Mucosa of descending colon (tissue), 3 donors: ENCODE data around the gene PTPRN2. TPM values are rescaled to one million over a fixed set of nuclear protein-coding genes. Genes with fewer than 3 reads are reported as not detected.

Experiments
- ATAC-seq: fragments of 200-7000 bp; cut with Tn5 transposase; one replicate; pipeline ENCODE4 v1.9.1; 2020; ENCODE audit warnings: mild to moderate bottlenecking, moderate library complexity
- DNase-seq, 3 donors: peaks; one replicate each; pipeline ENCODE4 v3.0.0-alpha.2; 2020
- H3K36me3 ChIP-seq: fragments of 200-600 bp; one replicate; pipeline ENCODE4 v1.8.0; 2021; ENCODE audit warnings: low read depth, mild to moderate bottlenecking
- H3K4me1 ChIP-seq: fragments of 200-600 bp; one replicate; pipeline ENCODE4 v1.8.0; 2021; ENCODE audit warnings: low read depth, mild to moderate bottlenecking
- H3K4me3 ChIP-seq: fragments of 200-600 bp; one replicate; pipeline ENCODE4 v1.8.0; 2021; ENCODE audit warnings: mild to moderate bottlenecking
- H3K9me3 ChIP-seq: fragments of 200-600 bp; one replicate; pipeline ENCODE4 v1.8.0; 2021; ENCODE audit warnings: mild to moderate bottlenecking
- intact Hi-C, 2 donors: fragments of 100-400 bp; cut with DNase I in 1 of 2; cut with micrococcal nuclease in 1 of 2; formaldehyde crosslinking; loops; one replicate each; pipeline versions ENCODE4 v1.11.0 to v1.11.1; 2022; cut with DNase I, micrococcal nuclease
- total RNA-seq, 3 donors: library from RNA; stranded (reverse); fragmentation: NEBNext Ultra II Directional in 2 of 3; extraction: Animal tissue kit (Norgen Biotek cat#: 25700) in 2 of 3; gene quantifications; one replicate each; pipeline versions ENCODE4 v1.2.1 to v1.2.4, GENCODE V29; 2021 to 2023
- TF ChIP-seq, protein P1 (sequence below): fragments of 200-600 bp; IDR thresholded peaks from one replicate; pipeline ENCODE4 v1.8.0; 2022; ENCODE audit warnings: antibody characterized with exemption, mild to moderate bottlenecking
- donor health status: DM: no; HTN: no; CAD: no; lungs with moderate emphysema.
- donor health status: DM: no; HTN: no; CAD: no.
- donor health status: DM: no; HTN: yes; CAD: no.

Gene PTPRN2
- total RNA-seq, 3 donors from 2014 or later = 12.5 to 28.0 (median 26.2) TPM

DNA sequence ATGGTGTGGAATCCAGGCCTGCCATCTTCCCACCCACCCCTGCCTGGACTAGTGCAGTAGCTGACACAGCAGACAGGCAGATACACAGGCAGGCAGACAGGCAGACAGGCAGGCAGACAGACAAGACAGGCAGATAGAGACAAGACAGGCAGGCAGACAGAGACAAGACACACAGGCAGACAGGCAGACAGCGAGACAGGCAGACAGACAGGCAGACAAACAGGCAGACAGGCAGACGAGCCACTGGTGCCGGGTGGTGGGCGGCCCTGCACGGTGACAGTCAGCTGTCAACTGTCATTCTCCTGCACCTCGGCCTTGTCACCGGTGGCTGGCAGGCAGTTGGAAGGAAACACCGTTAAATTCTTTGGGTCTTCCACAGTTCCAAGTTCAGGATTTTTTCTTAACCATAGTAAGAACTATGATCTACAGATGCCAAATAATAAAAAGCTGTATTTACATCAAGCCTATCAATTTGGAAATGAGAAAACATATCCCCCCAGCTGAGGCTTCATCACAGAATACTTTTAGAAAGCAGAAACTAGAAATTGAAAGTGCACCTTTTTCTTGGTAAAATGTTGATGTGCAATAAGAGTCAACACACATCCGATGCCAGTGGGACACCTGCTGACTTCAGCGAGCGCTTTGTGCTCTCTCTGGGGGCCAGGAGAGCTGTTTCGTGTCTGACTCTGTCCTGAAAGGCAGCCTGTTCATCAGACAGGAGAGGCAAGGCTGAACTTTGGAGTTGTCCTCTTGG is 1000.4 kb downstream of the PTPRN2 start:
- H3K4me1 ChIP-seq = no peaks in the 10 kb centered on the region
- DNase-seq = no peak
- no peak for ATAC-seq
- TF ChIP-seq, protein P1, sequence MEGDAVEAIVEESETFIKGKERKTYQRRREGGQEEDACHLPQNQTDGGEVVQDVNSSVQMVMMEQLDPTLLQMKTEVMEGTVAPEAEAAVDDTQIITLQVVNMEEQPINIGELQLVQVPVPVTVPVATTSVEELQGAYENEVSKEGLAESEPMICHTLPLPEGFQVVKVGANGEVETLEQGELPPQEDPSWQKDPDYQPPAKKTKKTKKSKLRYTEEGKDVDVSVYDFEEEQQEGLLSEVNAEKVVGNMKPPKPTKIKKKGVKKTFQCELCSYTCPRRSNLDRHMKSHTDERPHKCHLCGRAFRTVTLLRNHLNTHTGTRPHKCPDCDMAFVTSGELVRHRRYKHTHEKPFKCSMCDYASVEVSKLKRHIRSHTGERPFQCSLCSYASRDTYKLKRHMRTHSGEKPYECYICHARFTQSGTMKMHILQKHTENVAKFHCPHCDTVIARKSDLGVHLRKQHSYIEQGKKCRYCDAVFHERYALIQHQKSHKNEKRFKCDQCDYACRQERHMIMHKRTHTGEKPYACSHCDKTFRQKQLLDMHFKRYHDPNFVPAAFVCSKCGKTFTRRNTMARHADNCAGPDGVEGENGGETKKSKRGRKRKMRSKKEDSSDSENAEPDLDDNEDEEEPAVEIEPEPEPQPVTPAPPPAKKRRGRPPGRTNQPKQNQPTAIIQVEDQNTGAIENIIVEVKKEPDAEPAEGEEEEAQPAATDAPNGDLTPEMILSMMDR = no peak
- no peaks in the 10 kb centered on the region for H3K9me3 ChIP-seq
- no peak overlapping the region for H3K4me3 ChIP-seq
- intact Hi-C loops = no loop called here
- H3K36me3 ChIP-seq = no peaks in the 10 kb centered on the region

DNA sequence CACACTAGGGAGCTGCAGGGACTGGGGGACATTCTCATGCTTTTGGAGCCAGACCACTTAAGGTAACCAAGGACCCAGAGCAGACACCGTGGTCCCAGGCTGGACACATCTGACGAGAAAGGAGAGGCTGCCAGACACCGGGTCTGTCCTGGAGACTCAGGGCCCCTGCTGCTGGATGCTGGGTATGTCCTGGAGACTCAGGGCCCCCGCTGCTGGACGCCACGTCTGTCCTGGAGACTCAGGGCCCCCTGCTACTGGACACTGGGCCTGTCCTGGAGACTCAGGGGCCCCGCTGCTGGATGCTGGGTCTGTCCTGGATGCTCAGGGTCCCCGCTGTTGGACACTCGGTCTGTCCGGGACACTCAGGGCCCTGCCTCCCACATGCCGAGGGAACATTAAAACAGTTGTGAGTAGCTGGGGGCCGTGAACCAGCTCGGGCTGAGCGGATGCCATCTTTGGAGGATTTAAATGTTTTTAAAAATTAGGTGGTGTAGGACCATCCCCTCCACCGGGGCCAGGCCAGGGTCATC is 1001.1 kb downstream of the PTPRN2 start:
- H3K9me3 ChIP-seq = no peaks in the 10 kb centered on the region
- no peak overlapping the region for H3K4me3 ChIP-seq
- intact Hi-C loops = no loop called here
- DNase-seq (no peak), ATAC-seq (no peak)
- no peaks in the 10 kb centered on the region for H3K36me3 ChIP-seq
- TF ChIP-seq, protein P1 = no peak
- no peaks in the 10 kb centered on the region for H3K4me1 ChIP-seq

DNA sequence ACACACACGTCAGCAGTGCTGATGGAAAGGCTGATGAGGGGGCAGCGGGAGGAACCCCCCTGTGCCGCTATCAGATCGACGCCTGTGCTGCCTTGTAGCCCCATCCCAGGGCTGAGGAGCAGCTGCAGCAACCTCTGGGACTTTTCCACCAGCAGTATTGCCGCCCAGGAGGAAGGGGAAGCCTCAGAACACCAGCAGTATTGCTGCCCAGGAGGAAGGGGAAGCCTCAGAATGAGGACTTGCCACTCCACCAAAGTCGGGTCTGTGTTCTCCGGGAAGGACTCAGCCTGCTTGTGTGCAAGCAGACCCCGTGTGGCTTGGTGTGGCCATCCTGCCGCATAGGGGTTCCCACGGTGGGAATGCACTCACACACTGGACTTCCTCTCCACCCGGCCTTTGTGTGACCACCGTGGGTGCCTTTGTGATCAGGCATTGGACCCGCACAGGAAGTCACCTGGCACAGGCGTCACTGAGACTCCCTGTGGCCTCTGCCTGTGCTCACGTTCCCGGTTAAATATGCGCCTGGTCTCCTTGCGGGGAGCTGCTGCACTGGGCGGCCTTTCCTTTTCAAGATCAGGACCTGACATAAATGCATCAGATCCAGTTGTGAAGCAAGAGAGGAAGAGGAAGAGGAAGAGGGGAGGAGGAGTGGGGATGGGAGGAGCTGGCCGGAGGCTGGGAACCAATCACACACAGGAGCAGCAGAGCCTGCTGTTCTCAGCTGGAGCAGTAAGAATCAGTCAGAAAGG is 1002.3 kb downstream of the PTPRN2 start:
- TF ChIP-seq, protein P1 = no peak
- Histone ChIP-seq H3K4me1 (no peaks in the 10 kb centered on the region), H3K4me3 (no peak overlapping the region), H3K9me3 (no peaks in the 10 kb centered on the region), H3K36me3 (no peaks in the 10 kb centered on the region)
- DNase-seq = no peak
- ATAC-seq = peak; percentile 36
- intact Hi-C loops = no loop called here

DNA sequence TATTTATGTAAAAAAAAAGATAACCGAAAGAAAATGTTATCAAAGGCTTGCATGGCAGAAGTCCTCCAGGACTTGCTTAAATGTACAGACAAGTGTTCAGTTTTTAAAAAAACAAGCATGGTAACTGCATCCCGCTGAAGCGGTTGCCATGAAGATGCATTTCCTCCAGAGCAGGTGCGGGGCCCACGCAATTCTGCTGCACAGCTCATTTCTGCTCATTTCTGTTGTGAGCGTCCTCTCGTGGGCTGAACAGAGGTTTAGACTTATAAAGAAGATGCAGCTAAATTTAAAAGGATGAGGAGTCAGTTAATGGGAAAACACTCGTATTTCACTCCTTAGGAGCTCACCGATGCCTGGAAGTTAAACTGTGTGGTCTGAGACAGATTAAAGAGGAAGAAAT is 1003.2 kb downstream of the PTPRN2 start:
- intact Hi-C loops = no loop called here

DNA sequence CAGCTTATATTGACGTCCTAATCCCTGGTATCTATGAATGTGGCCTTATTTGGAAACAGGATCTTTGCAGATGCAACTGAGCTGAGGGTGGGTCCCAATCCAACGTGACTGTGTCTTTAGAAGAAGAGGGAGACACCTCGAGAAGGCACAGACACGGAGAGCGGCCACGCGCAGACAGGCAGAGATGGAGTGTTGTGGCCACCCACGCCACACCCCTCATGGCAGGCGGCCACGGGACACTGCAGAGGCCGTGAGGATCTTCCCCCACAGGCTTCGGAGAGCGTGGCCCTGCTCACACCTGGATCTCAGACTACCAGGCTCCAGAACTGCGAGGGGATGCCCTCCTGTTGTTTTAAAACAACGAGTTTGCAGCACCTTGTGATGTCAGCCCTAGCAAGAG is 1005.9 kb downstream of the PTPRN2 start:
- H3K4me1 ChIP-seq = peaks cover 8% of the 10 kb centered on the region
- intact Hi-C loops = no loop called here

More for the DNA sequence above, 1003.2 kb downstream of the PTPRN2 start:
- H3K4me3 ChIP-seq = no peak overlapping the region
- no peaks in the 10 kb centered on the region for H3K9me3 ChIP-seq
- ATAC-seq (no peak), DNase-seq (no peak)
- peaks cover 4% of the 10 kb centered on the region for H3K4me1 ChIP-seq
- TF ChIP-seq, protein P1 = no peak
- no peaks in the 10 kb centered on the region for H3K36me3 ChIP-seq

More for the DNA sequence above, 1005.9 kb downstream of the PTPRN2 start:
- no peaks in the 10 kb centered on the region for H3K9me3 ChIP-seq
- no peaks in the 10 kb centered on the region for H3K36me3 ChIP-seq
- TF ChIP-seq, protein P1 = no peak
- DNase-seq = no peak
- no peak for ATAC-seq
- no peak overlapping the region for H3K4me3 ChIP-seq
